ENCODE measurements around the gene MTHFSD. TPM values are rescaled to one million over a fixed set of nuclear protein-coding genes. Genes with fewer than 3 reads are reported as not detected.

MTHFSD gene, protein sequence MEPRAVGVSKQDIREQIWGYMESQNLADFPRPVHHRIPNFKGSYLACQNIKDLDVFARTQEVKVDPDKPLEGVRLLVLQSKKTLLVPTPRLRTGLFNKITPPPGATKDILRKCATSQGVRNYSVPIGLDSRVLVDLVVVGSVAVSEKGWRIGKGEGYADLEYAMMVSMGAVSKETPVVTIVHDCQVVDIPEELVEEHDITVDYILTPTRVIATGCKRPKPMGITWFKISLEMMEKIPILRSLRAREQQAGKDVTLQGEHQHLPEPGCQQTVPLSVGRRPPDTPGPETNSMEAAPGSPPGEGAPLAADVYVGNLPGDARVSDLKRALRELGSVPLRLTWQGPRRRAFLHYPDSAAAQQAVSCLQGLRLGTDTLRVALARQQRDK
- 10 to 100 TPM; 14.3 to 22.0 (median 16.9) TPM for total RNA-seq
- 25.7 TPM for total RNA-seq (2013)

DNA sequence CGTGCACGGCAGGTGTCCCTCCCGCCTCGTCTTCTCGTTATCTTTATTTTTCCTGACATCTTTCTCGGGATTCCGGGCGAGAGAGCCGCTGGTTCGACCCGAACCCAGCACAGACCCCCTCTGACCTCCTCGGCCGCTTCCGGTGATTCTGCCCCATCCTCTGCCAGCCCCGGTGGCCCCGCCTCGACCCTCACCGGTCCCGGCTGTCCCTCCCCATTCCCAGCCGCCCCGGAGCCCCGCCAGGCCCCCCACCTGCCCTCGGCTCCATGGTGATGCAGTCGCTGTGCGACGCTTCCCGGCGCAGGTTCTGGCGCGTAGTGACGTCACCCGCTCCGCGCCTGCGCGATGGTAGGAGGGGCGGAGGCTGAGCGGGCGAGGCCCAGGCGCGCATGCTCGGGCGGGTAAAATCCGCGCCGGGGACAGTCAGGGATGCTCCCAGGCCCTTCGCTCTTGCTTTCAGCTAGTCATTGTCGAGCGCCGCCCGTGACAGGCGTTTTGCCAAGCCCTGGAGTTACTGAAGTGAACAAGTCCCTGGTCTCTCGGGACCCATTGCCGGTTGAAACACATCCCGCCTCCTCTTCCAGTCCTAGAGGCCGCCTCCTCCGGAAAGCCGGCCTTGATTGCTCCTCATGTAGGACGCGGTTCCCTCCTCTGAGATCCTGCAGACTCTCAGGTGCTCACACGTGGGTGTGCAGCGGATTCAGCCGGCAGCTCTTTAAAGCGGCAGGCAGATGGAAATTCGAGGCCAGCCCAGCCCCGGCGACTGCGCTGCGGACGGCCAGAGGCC, at the start of gene MTHFSD:
Gene MTHFSD (minus strand): TSS at position 319 of the 787 bp plus-strand sequence. CDS start 51 bp downstream, at position 268.
- peaks cover 20 to 26% of the 10 kb centered on the region in 2 donors for H3K4me1 Mint-ChIP-seq
- WGBS (ENCODE audit: insufficient coverage), result 5% methylated on average over 70 of the region's 70 CpGs
- peak within 1 kb of the TSS; percentile 90 to 99 for H3K27ac Mint-ChIP-seq
- TF ChIP-seq, protein P1, sequence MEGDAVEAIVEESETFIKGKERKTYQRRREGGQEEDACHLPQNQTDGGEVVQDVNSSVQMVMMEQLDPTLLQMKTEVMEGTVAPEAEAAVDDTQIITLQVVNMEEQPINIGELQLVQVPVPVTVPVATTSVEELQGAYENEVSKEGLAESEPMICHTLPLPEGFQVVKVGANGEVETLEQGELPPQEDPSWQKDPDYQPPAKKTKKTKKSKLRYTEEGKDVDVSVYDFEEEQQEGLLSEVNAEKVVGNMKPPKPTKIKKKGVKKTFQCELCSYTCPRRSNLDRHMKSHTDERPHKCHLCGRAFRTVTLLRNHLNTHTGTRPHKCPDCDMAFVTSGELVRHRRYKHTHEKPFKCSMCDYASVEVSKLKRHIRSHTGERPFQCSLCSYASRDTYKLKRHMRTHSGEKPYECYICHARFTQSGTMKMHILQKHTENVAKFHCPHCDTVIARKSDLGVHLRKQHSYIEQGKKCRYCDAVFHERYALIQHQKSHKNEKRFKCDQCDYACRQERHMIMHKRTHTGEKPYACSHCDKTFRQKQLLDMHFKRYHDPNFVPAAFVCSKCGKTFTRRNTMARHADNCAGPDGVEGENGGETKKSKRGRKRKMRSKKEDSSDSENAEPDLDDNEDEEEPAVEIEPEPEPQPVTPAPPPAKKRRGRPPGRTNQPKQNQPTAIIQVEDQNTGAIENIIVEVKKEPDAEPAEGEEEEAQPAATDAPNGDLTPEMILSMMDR (IDR thresholded peaks at IDR 0.05), result no peak
- Histone ChIP-seq H3K9me3 (ENCODE audit: control insufficient read depth, insufficient read depth, low read length) (no peaks in the 10 kb centered on the region), H3K4me1 (ENCODE audit: control insufficient read depth, insufficient read depth, low read length) (peaks cover 18% of the 10 kb centered on the region), H3K4me3 (ENCODE audit: low read length) (peak within 1 kb of the TSS; percentile 86), H3K27me3 (ENCODE audit: control insufficient read depth, insufficient read depth, low read length) (no peaks in the 10 kb centered on the region), H3K36me3 (ENCODE audit: control insufficient read depth, insufficient read depth, low read length) (peaks cover 2% of the 10 kb centered on the region), H3K27ac (ENCODE audit: low read length) (peak within 1 kb of the TSS; percentile 88)
- no peaks in the 10 kb centered on the region for H3K36me3 Mint-ChIP-seq
- intact Hi-C loops (cut with micrococcal nuclease), result no loop called here
- DNase-seq (peak; percentile 98 to 99), ATAC-seq (peak; percentile 96 to 98 (median 96))
- H3K4me3 Mint-ChIP-seq, result peak within 1 kb of the TSS; percentile 95
- peaks cover 0 to 3% of the 10 kb centered on the region in 2 donors for H3K27me3 Mint-ChIP-seq (ENCODE audit: low read depth in 2 of 2)
- no peaks in the 10 kb centered on the region for H3K9me3 Mint-ChIP-seq

DNA sequence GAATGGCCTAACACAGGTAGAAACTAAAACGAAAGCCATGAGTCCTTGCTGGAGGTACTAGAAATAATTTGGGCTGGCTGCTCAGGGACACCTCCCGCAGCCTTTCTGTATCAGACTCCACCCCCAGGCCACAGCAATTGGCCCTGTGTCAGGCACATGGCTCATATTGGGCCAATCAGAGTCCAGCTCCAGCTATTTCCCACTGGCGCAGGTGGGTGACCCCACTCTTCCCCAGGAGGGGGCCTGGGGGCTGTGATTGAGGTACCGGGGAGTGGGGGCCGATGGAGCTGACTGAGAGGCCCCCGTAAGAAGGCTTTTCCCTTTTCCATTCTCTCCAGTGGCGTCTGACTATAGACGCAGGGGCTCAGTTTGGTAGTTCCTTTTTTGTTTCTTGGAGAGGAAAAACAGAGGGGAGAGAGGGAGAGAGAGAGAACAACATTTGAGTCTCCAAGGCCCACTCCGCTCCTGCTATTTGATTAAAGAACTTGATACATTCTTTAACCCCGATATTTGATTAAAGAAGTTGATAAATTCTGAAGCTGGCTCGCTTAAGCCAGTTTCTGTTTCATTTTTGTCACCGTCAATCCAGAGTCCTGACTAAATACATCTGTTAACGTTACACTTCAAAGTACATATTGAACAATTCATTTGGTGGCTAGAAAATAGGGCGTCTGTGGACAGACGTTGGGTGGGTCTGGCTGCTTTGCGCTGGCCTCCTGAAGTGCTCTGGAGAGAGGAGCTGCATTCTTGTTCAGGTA, 49.6 kb upstream of the MTHFSD start:
- H3K27ac Mint-ChIP-seq, result peak overlapping the region; percentile 77 to 93
- peaks cover 7% of the 10 kb centered on the region for H3K4me1 ChIP-seq (ENCODE audit: control insufficient read depth, insufficient read depth, low read length)
- intact Hi-C loops (cut with micrococcal nuclease), result no loop called here
- peaks cover 12 to 13% of the 10 kb centered on the region in 2 donors for H3K4me1 Mint-ChIP-seq
- H3K4me3 Mint-ChIP-seq, result peak overlapping the region; percentile 92
- peak; percentile 46 to 70 for DNase-seq
- peak; percentile 94 to 99 (median 99) for ATAC-seq
- H3K36me3 ChIP-seq (ENCODE audit: control insufficient read depth, insufficient read depth, low read length), result no peaks in the 10 kb centered on the region
- 14% methylated on average over 14 of the region's 16 CpGs for WGBS (ENCODE audit: insufficient coverage)
- TF ChIP-seq, protein P1 (IDR thresholded peaks at IDR 0.05), result no peak
- H3K27me3 ChIP-seq (ENCODE audit: control insufficient read depth, insufficient read depth, low read length), result no peaks in the 10 kb centered on the region
- peaks cover 16 to 33% of the 10 kb centered on the region in 2 donors for H3K27me3 Mint-ChIP-seq (ENCODE audit: low read depth in 2 of 2)
- peak overlapping the region; percentile 64 for H3K27ac ChIP-seq (ENCODE audit: low read length)
- no peaks in the 10 kb centered on the region for H3K9me3 Mint-ChIP-seq
- H3K36me3 Mint-ChIP-seq, result no peaks in the 10 kb centered on the region
- H3K9me3 ChIP-seq (ENCODE audit: control insufficient read depth, insufficient read depth, low read length), result no peaks in the 10 kb centered on the region
- H3K4me3 ChIP-seq (ENCODE audit: low read length), result peak overlapping the region; percentile 53

DNA sequence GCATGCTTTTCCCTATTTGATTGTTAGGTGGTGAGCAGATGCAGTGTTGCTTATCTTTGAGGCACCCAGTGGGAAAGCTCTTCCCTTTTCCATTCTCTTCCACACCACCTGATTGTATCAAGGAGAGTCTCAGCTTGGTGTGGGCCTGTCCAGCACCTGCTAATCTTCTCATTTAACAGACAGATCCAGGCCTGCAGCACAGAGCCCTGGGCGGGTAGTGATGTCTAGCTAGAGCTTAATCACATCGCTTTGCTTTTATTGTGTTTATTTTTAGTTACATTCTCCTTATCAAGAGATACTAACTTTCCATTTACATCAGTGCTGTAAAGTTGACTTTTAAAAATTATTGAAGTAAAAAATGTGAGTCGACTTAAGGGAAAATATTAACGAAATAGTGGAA, 47.5 kb upstream of the MTHFSD start:
- Mint-ChIP-seq H3K4me3 (peak overlapping the region; percentile 69), H3K27me3 (ENCODE audit: low read depth in 2 of 2) (peaks cover 22 to 37% of the 10 kb centered on the region in 2 donors), H3K4me1 (peaks cover 12 to 13% of the 10 kb centered on the region in 2 donors), H3K36me3 (no peaks in the 10 kb centered on the region), H3K27ac (no peak overlapping the region), H3K9me3 (no peaks in the 10 kb centered on the region)
- H3K4me3 ChIP-seq (ENCODE audit: low read length), result no peak overlapping the region
- H3K27ac ChIP-seq (ENCODE audit: low read length), result no peak overlapping the region
- 100% methylated on average over 2 of the region's 4 CpGs for WGBS (ENCODE audit: insufficient coverage)
- intact Hi-C loops (cut with micrococcal nuclease), result no loop called here
- TF ChIP-seq, protein P1 (IDR thresholded peaks at IDR 0.05), result no peak
- no peaks in the 10 kb centered on the region for H3K9me3 ChIP-seq (ENCODE audit: control insufficient read depth, insufficient read depth, low read length)
- H3K4me1 ChIP-seq (ENCODE audit: control insufficient read depth, insufficient read depth, low read length), result peaks cover 7% of the 10 kb centered on the region
- H3K27me3 ChIP-seq (ENCODE audit: control insufficient read depth, insufficient read depth, low read length), result no peaks in the 10 kb centered on the region
- DNase-seq (no peak), ATAC-seq (no peak)
- H3K36me3 ChIP-seq (ENCODE audit: control insufficient read depth, insufficient read depth, low read length), result no peaks in the 10 kb centered on the region
